HT-29 (cell line): ENCODE results near the gene ATP9B. TPM values are rescaled to one million over a fixed set of nuclear protein-coding genes. Genes with fewer than 3 reads are reported as not detected.

ENCODE experiments used
- DNase-seq: peaks from one replicate; pipeline ENCODE4 v3.0.0-alpha.2; 2015; ENCODE audit warnings: low spot score
- total RNA-seq: library from RNA; depleted of rRNA; stranded (reverse); fragments of >200 nt; shearing (Covaris generic); gene quantifications from 2 replicates; pipeline ENCODE4 v1.2.3, GENCODE V29; 2014

The ATP9B gene
- total RNA-seq, 1 experiment from 2014 or later = 27.1 TPM

DNA sequence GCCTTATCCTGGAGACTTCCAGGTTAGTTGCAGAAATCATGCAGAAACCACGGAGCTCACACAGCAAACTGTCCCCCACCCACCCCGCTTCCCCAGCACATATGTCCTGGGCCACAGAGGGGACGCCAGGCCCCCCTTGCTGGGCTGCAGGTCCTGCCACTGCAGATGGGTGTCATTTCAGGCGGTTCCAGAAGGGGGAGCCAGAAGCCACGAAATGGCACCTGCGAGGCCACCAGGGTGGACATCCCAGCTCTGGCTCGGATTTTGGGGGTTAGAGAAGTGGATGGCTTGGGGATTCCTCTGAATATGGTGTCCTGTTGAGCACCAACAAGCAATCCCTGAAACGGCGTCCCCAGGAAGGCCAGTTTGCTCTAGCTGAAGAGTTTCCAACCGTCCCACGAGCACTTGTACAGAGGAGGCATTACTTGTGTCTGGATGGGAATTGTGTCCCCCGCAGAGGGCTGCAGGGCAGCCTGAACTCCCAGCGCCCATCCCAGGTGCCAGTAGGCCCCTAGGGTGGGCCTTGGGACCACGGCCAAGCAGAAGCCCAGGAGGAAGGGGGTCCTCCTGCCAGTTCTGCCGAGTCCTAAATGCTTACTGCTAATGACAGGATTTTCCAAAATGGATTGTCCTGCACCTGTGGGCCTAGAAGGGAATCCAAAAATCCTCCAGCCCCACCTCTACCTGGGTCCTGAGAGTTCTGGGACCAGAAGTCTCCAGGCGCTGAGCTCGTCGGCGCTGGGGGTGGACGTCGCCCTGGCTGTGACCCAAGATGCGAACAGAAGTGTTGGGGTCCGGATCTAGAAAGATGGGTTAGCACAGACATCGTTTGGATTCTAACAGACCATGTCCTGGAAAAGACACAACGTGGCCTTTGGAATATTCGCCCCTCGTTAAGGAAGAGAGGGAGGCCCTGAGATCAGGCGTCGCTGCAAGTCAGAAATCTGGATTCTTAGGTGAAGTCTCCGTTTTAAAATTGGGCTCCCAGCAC lies 311.9 kb downstream of the ATP9B start:
- DNase-seq = peak; percentile 51

DNA sequence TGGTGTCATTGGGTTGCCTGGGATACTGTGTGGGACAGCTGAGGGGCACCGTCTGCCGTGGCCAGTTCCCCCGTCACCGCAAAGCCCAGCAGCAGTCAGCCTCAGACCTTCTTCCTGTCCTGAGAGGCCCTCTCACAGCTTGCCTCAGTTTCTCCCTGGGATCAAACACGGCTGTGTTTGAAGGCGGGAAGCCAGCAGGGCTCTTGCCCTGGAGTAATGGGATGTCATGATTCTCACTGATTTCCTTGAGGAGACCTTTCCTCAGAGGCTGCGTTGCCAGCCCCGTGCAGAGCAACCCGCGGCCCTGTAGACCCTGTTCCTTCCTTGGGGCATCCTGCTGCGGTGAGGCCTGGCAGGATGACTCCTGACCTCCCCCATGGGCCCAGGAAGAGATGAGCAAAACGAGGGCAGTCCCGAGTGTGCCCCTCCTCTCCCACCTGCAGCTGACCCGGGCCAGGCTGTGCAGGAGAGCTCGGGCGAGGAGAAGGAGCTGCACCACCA lies 312.7 kb downstream of the ATP9B start:
- DNase-seq = no peak

DNA sequence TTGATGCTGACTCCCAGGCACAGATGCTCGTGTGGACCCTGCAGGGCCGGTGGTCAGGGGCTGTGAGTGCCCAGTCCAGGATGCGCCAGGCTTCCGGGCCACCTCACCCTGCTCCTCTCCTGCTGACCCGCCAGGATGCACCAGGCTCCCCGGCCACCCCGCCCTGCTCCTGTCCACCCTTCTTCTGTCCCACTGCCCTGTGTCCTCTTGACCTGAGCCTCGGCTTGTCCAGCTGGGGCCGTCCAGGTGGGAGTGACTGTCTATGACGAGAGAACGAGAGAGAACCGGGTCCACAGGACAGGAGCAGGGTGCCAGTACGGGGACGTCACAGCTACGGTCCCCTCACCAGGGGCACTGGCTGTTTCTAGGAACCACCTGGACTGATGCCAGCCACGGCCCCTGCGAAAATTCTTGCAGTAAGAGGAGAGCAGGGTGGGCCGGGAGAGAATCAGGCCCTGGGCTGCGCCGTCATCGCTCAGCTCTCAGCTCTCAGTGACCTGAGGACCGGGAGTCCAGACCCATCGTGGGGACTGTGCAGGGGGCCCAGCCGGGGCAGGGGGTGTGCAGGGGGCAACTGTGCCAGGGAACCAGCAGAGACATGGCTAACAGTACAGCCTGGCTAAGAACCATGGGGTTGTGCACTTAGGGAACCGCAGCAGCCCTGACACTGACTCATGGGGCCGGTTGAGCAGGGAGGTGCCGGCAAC lies 313.6 kb downstream of the ATP9B start:
- DNase-seq = no peak

- DNase-seq = no peak
Observed at GRCh38 chr18:79383388-79384056, 314.3 kb downstream of the ATP9B start.

DNA sequence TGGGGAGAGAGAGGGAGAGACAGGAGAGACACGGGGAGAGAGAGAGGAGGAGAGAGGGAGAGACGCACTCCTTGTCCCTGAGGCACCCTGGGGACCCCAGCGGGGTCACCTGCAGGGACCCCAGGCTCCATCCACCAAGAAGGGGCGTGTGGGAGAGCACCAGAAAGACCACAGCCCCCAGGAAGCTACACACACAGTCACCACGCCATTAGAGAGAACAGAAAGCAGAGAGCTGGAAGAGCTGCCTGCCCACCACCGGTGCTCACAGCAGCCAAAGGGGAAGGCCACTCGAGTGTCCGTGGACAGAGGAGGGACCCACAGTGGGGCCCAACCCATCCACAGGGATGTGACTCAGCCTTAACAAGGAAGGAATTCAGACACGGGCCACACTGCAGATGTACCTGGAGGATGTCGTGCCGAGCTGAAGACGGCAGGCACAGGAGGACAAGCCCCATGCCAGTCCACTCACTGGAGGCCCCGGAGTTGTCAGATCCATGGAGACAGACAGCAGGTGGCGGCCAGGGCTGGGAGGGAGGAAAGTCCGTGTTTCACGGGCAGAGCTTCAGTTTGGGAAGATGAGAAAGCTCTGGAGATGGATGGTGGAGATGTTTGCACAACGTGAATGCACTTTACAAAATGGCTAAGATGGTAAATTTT lies 315.1 kb downstream of the ATP9B start:
- no peak for DNase-seq

- no peak for DNase-seq
Observed at GRCh38 chr18:79384834-79385233, 315.6 kb downstream of the ATP9B start.

- no peak for DNase-seq
Observed at GRCh38 chr18:79385326-79385707, 316.1 kb downstream of the ATP9B start.

GRCh38 chr18:79385708-79386341 lies 316.6 kb downstream of the ATP9B start:
- DNase-seq = no peak

DNA sequence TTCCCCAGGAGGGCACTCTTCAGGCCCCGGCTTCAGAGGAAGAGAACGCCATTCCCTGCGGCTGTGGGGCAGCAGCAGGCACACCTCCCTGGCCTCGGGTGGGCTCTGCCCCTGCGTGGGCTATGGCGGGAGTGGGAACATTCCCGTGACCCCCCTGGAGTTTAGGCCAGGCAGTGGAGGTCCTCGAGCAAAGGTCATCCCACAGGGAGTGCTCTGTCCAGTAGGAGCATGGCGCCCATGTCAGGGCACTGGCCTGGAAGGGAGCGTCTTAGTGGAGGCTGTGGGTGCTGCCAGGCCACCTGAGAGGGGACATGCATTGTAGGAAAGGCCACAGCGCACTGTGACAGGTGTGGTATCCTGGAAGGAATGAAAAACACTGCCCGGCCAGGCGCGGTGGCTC lies 317.4 kb downstream of the ATP9B start:
- no peak for DNase-seq

GRCh38 chr18:79387214-79387613 lies 318.0 kb downstream of the ATP9B start:
- no peak for DNase-seq

GRCh38 chr18:79387615-79388014 lies 318.4 kb downstream of the ATP9B start:
- no peak for DNase-seq

DNA sequence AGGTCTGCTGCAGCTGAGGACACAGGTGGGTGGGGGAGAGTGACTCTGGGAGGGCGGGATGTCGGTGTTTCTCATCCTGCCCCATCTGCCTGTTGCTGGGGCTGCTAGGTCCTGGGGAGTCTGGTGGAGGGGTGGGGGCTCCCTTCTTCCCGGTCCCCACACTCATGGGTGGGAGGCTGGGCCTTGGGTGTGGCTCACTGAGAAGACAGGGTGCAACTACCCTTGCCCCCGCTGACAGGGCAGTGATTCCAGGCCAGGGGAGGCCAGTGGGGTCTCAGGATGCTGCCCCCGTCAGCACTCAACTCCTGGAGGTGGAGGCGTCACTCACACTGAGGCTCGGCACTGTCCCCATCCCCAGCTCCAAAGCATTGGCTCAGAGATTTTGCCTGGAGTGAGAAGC lies 318.8 kb downstream of the ATP9B start:
- DNase-seq = no peak

DNA sequence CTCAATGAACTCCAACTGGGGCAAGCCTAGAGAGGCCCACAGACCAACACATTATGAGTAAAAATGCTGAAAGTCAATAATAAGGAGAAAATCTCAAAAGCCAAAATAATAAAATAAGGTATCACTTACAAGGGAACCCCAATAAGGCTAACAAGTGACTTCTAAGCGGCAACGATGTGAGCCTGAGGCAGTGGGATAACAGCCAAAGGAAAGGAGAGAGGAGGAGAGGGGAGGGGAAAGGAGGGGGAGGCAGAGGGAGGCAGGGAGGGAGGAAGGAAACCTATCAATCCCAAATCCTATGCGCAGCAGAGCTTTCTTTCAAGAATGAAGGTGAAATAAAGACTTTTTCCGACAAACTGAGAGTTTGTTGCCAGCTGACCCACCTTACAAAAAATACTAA lies 320.5 kb downstream of the ATP9B start:
- no peak for DNase-seq

DNA sequence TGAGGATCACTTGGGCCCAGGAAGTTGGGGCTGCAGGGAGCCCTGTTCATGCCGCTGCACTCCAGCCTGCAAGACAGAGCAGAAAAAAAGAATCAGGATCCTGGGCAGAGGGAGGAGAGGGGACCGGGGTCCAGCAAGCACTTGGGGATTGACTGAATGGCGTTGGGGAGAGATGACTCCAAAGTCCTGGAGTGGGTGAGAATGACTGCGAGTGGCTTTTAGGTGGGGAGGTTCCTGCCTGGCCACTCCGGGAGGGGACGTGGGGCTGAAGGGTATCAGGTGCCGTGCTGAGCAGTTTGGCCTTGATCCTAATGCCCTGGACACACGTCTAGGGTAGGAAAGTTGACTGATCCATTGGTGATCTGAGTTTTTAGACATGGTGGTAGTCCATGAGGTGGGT lies 323.0 kb downstream of the ATP9B start:
- DNase-seq = no peak

- DNase-seq = no peak
Observed at GRCh38 chr18:79393181-79393634, 324.0 kb downstream of the ATP9B start.

- DNase-seq = peak; percentile 67
Observed at GRCh38 chr18:79393635-79394533, 324.7 kb downstream of the ATP9B start.

- no peak for DNase-seq
Observed at GRCh38 chr18:79394534-79395307, 325.5 kb downstream of the ATP9B start.

- no peak for DNase-seq
Observed at GRCh38 chr18:79395308-79395640, 326.1 kb downstream of the ATP9B start.

DNA sequence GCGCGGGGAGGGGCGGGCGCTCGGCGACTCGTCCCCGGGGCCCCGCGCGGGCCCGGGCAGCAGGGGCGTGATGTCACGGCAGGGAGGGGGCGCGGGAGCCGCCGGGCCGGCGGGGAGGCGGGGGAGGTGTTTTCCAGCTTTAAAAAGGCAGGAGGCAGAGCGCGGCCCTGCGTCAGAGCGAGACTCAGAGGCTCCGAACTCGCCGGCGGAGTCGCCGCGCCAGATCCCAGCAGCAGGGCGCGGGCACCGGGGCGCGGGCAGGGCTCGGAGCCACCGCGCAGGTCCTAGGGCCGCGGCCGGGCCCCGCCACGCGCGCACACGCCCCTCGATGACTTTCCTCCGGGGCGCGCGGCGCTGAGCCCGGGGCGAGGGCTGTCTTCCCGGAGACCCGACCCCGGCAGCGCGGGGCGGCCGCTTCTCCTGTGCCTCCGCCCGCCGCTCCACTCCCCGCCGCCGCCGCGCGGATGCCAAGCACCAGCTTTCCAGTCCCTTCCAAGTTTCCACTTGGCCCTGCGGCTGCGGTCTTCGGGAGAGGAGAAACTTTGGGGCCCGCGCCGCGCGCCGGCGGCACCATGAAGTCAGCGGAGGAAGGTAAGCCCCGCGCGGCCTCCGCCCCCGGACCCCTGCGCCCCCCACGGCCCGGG lies 326.7 kb downstream of the ATP9B start, which contains the start of gene NFATC1:
NFATC1 (plus strand) TSS at position 170 of the 644 bp plus-strand sequence; CDS start at position 465, 295 bp downstream.
- no peak for DNase-seq
